HG03097 (cell line): Measurements from ENCODE around the gene OXER1.

Experiments used
- ATAC-seq: cut with Tn5 transposase; IDR thresholded peaks from one replicate; pipeline ENCODE4 v1.9.1; 2021; ENCODE audit not compliant: unreplicated experiment, low FRiP score

Gene OXER1

GRCh38 chr2:42771546-42772153, 7.7 kb upstream of the OXER1 start:
- no peak for ATAC-seq

DNA sequence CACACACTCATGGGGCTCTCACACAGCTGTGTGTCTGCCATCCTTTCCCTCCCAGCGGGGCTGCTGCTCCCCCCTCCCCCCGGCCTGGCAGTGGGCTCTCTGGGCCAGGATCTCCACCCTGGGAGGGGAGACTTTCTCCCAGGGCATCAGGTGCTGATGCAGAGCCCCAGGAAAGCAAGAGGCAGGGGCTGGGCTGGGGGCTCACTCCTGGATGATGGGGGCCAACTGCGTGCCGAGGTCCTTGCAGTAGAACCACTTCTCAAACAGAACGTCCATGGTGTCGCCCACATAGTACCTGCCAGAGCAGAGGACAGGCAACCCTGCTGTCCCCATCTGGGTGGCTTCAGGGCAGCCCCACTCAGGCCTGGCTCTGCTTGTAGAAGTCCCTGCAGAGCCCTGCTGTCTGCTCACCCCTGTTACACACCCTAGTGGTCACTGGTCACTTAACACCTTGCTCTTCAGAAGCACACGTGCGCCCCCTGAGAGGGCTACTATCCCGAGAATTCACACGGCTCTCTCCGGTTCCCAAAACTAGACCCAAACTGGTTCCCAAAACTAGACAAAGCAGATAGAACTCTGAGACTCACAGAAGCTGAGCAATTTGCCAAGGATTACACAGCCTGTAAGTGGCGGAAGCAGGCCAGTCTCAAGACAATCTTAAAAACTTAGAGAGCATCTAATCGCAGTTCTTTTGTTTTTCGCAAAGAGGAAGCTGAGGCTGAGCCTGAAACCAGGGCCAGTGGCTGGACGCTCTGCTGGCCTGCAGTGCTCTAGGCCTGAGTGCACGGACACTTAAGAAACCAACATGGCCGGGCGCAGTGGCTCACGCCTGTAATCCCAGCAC, 6.6 kb upstream of the OXER1 start:
- ATAC-seq, result no peak

GRCh38 chr2:42769583-42770287, 5.8 kb upstream of the OXER1 start:
- ATAC-seq, result no peak

GRCh38 chr2:42768706-42769256, 4.8 kb upstream of the OXER1 start:
- no peak for ATAC-seq

DNA sequence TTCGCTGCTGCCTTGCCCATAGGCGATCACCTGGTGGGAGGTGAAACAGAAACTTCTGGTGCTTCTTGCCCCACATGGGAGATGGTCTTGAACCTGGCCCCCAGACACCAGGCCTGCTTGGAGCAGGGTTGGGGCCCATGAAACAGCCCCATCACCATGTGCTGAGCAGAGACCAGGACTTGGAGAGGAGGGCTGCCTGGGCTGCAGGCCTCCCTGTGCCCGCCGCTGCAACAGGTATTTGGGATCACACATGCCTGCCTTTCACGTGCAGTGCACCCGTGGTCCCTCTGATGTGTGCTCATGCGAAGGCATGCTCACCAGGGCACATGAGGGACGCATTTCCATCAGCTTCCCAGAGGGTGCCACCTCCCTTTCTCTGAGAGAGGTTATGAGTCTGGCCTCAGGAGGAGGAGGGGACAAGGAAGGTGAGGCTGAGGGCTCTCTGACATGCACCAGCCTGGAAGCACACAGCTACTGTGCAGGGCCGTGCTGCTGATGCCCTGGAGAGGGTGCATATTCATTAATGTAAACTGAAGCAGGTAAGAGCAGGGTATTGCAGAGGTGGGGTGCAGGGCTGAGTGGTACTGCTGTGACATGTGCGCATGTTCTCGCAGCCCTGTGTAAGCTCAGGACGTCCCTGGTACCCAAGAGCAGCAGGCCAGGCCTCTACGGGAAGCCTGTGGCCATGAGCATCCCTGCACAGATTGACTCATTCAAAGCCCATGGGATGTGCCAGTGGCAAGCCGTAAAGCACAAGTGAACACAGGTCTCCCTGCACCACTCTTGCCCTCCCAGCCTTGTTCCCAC, 4.2 kb upstream of the OXER1 start:
- ATAC-seq, result no peak

DNA sequence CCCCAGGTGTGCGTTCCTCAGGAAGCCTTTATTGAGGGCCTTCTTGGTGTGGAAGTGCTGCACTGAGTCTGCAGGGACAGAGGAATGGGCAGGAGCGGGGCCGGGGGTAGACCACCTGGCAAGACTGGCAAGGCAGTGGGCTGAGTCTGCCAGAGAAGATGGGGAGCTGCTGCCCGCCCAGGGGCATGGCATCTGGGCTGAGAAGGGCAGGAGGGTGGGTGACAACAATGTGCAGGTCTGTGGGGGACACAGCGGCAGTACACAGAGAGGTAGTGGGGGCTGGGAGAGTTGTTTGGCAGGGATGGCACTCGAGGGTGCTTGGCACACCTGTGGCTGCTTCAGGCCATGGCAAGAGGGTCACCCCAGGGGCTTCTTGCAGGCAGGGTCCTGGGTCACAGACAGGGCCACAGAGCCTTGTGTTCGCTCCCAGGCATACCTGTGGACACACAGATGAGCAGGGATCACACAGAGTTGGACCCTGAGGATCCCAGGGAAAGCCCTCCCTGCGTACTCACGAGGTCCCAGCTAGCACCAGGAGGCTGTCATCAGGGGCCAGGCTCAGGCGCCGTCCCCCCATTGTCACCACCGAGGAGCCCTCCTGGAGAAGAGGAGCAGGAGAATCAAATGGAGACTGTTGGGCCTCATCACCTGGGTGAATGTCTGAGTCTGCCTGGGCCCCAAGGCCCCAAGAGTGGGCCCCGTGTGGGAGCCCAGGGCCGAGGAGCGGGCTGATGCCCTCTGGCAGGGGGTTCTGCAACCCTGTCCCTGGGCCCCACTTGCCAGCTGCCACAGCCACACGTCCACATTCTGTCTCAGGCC, 3.4 kb upstream of the OXER1 start:
- no peak for ATAC-seq

GRCh38 chr2:42765686-42766085, 1.8 kb upstream of the OXER1 start:
- ATAC-seq, result no peak

- ATAC-seq, result no peak
Measured at GRCh38 chr2:42764901-42765300, 966 bp upstream of the OXER1 start.

- ATAC-seq, result no peak
Measured at GRCh38 chr2:42762823-42763804, 821 bp downstream of the OXER1 start.

- ATAC-seq, result no peak
Measured at GRCh38 chr2:42762155-42762554, 1.8 kb downstream of the OXER1 start.

DNA sequence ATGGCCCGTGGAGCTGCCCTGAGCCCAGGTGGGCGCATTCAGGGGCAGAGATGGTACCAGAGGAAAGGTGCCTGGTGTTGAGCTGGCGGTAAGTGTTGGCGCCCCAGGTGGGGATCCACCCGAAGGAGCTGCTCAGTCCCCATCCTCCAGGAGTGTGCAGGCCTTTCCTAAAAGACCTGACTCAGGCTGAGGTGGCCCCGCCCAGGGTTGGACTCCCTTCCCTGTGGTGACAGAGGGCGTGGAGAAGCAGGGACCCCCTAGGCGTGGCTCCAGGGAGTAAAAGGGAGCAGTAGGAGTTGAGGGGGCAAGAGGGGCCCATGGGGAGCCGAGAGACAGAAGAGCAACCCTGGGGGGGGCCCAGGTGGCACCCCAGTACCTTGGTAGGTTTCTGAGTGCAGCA, 2.4 kb downstream of the OXER1 start:
- no peak for ATAC-seq

GRCh38 chr2:42758751-42759150, 5.2 kb downstream of the OXER1 start:
- ATAC-seq, result no peak

DNA sequence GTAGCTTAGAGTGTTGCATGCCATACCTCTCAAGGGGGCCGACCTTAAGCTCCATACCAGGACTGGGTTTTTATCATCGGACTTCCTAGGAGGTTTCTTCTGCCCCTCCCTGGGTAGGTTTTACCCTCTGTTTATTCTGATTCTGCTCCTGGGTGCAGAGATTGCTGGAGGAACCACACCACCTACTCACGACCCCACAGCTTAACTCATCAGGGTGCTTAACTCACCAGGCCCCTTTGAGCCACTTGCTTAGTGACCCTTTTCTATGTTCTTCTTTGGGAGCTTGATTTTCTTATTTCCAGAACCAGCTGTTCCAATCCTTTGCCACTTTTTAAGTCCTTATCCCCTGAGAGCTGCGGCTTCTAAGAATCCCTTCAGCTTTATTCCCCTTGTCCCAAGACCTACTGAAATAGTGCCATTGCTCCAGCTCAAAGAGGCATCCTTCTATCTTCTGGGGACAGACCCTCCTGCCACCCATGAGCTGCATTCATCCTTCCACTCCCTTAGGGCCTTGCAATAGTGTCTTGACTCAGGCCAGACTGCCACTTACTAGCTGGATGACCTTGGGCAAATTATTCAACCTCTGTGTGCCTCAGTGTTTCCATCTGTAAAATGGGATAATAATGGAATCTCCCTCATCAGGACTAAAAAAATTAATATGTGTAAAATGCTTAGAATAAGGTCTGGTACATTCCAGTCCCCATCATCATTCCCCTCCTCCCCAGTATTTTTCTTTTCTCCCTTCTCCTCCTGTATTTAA, 5.8 kb downstream of the OXER1 start:
- no peak for ATAC-seq

GRCh38 chr2:42756966-42757513, 6.9 kb downstream of the OXER1 start:
- no peak for ATAC-seq

DNA sequence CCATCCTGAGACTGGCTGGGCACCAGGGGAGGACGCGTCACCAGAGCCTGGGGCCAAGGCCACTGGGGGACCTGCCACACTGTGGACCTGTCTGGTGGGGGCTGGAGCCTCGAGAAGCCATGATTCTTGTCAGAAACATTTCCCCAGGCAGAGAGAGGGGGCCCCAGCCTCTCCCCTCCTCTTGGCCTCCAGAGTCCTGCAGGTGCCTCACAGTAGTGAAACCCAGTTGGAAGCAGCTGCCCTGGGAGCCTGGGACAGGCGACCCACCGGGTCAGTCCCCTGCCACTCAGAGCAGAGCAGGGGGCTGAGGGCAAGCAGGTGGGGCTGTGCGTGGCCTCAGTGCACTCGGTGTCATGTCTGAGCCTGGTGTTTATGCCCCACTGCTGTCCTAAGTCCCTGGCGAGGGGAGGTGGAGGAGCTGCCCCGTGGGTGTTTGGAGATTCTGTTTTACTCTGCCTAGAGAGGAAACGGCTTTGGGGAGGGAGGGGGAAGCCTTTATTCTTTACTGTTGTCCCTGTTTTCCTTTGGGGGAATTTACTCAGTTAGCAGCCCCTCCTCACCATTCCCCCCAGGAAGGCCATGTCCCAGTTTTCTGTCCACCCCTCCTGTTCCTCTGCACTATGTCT, 7.7 kb downstream of the OXER1 start:
- no peak for ATAC-seq

DNA sequence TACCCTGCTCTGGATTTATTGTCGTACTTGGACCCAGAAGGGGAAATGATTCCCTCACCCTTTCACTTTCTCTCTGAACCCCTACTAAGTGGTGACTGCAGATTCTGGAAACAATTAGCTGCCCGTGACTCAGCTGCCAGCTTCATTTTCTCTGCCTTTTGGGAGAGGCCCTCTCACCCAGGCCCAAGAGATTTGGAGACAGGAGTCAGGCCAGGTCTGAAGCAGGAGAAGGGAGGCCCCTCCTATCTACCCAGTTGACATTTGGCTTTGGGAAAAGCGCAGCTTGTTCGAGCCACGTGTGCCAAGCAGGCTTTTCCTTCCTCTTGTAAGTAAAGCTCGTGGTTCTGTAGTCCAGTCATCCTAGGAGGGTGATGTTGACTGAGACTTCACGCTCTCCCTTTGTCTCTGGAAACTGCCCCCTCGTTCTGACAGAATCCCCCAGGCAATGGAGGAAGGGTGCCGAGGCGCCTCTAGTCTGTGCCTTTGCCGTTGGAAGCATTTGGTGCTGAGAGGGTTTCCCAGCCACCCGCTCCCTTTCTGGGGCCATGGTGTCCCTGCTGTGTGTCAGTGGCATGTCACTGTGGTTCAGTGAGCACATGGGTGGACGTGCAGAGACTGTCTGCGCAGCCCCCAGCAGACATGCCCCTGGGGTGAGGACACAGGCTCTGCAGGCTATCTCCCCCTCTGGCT, 8.6 kb downstream of the OXER1 start:
- ATAC-seq, result no peak

DNA sequence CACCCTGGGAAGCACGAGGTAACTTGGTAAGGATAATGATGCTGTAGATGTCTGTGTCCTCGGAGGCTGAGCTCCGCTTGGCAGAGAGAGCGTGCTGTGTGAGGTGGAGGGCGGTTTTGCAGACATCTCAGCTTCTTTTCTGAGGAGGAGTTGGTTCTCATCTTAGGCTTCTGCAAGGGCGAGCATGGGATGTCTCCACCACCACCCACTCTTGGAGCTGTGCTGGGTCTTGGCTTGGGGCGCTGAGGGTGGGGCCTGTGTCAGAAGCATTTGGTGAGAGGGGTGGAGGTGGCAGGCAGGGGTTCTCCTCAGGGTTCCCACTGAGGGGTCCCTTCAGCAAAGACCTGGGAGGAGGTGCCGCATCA, 9.2 kb downstream of the OXER1 start:
- no peak for ATAC-seq
